ENCODE results near the gene PDCD1.

PDCD1 gene

GRCh38 chr2:241853651-241854341 is 4.9 kb downstream of the PDCD1 start:
- peak overlapping the region in 5 of 11 experiments; percentile 23 to 45 (median 26); a peak in 6 of 22 replicates for H3K27ac ChIP-seq
- no peaks in the 10 kb centered on the region; a peak in 1 of 22 replicates for H3K27me3 ChIP-seq
- H3K4me2 ChIP-seq, result peak overlapping the region; percentile 86 to 100 (median 99)
- H3K4me3 ChIP-seq, result no peak overlapping the region
- H3K36me3 ChIP-seq, result peaks cover 0 to 28% (median 0%) of the 10 kb centered on the region in 11 experiments; a peak in 5 of 22 replicates
- H4K20me1 ChIP-seq, result peaks cover 0 to 45% (median 0%) of the 10 kb centered on the region in 11 experiments; a peak in 7 of 22 replicates
- peaks cover 54 to 71% (median 60%) of the 10 kb centered on the region in 10 experiments for H3K4me1 ChIP-seq
- no peak for TF ChIP-seq Cebpa-rat (IDR thresholded peaks at IDR 0.05)
- no peaks in the 10 kb centered on the region for H3K9me3 ChIP-seq (replicated peaks in 1 of 11)
- peak overlapping the region in 8 of 11 experiments; percentile 7 to 97 (median 56); a peak in 7 of 22 replicates for H3K9ac ChIP-seq

DNA sequence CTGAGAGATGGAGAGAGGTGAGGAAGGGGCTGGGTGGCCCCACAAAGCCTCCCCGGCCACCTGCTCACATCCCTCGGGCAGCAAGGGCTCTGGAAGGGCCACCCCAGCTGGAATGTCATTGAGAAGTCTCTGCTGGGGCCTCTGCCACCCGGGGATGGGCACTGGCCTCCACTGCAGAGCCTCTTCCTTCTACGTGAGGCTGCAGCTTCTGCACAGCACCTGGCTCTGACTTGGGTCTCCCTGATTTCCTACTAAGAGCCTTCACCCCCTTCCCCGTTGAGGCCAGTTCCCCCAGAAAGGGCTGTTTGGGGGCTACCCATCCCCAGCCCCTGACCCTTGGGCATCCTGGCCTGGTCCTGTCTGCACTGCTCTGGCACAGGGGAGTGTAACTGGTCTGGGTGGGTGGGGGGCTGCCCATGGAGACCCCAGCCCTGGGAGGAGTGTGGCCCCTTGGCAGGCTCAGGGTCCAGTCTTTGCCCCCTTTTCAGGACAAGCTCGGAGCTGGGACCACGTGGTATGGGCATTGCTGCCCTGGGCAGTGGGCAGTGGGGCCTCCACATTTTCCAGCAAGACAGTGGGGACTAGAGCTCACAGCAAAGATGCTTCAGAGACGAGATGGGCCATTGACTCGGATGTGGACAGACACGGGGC is 5.6 kb downstream of the PDCD1 start:
- Histone ChIP-seq H3K4me2 (peak overlapping the region in 9 of 11 experiments; percentile 86 to 100 (median 99); a peak in 14 of 22 replicates), H4K20me1 (peaks cover 0 to 45% (median 0%) of the 10 kb centered on the region in 11 experiments; a peak in 7 of 22 replicates), H3K9me3 (replicated peaks in 1 of 11) (no peaks in the 10 kb centered on the region), H3K27me3 (no peaks in the 10 kb centered on the region), H3K4me1 (peaks cover 47 to 64% (median 53%) of the 10 kb centered on the region in 10 experiments), H3K9ac (no peak overlapping the region), H3K27ac (peak overlapping the region in 2 of 11 experiments; percentile 26 to 40; a peak in 1 of 22 replicates), H3K36me3 (peaks cover 0 to 28% (median 0%) of the 10 kb centered on the region in 11 experiments; a peak in 5 of 22 replicates), H3K4me3 (no peak overlapping the region)
- no peak for TF ChIP-seq Cebpa-rat (IDR thresholded peaks at IDR 0.05)

DNA sequence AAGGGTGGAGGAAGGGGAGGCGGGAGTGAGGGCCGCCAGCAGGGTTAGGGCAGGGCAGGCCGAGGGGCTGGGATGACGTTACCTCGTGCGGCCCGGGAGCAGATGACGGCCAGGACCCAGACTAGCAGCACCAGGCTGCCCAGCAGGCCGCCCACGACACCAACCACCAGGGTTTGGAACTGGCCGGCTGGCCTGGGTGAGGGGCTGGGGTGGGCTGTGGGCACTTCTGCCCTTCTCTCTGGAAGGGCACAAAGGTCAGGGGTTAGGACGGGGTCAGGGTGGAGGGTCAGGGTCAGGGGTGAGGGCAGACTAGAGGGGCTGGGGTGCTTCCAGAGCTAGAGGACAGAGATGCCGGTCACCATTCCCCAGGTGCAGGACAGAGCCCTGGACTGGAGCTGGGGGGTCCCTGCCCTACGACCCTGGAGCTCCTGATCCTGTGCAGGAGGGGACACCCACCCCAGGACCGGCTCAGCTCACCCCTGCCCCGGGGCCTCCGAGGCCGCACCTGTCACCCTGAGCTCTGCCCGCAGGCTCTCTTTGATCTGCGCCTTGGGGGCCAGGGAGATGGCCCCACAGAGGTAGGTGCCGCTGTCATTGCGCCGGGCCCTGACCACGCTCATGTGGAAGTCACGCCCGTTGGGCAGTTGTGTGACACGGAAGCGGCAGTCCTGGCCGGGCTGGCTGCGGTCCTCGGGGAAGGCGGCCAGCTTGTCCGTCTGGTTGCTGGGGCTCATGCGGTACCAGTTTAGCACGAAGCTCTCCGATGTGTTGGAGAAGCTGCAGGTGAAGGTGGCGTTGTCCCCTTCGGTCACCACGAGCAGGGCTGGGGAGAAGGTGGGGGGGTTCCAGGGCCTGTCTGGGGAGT is 6.3 kb downstream of the PDCD1 start:
- H3K4me1 ChIP-seq, result peaks cover 39 to 57% (median 45%) of the 10 kb centered on the region in 10 experiments
- H3K9ac ChIP-seq, result no peak overlapping the region
- H3K4me3 ChIP-seq, result no peak overlapping the region
- H3K9me3 ChIP-seq (replicated peaks in 1 of 11), result no peaks in the 10 kb centered on the region
- TF ChIP-seq Cebpa-rat (IDR thresholded peaks at IDR 0.05), result no peak
- H3K27me3 ChIP-seq, result no peaks in the 10 kb centered on the region
- peaks cover 0 to 28% (median 0%) of the 10 kb centered on the region in 11 experiments; a peak in 5 of 22 replicates for H3K36me3 ChIP-seq
- H4K20me1 ChIP-seq, result peaks cover 0 to 45% (median 0%) of the 10 kb centered on the region in 11 experiments; a peak in 7 of 22 replicates
- H3K27ac ChIP-seq, result no peak overlapping the region
- no peak overlapping the region for H3K4me2 ChIP-seq

DNA sequence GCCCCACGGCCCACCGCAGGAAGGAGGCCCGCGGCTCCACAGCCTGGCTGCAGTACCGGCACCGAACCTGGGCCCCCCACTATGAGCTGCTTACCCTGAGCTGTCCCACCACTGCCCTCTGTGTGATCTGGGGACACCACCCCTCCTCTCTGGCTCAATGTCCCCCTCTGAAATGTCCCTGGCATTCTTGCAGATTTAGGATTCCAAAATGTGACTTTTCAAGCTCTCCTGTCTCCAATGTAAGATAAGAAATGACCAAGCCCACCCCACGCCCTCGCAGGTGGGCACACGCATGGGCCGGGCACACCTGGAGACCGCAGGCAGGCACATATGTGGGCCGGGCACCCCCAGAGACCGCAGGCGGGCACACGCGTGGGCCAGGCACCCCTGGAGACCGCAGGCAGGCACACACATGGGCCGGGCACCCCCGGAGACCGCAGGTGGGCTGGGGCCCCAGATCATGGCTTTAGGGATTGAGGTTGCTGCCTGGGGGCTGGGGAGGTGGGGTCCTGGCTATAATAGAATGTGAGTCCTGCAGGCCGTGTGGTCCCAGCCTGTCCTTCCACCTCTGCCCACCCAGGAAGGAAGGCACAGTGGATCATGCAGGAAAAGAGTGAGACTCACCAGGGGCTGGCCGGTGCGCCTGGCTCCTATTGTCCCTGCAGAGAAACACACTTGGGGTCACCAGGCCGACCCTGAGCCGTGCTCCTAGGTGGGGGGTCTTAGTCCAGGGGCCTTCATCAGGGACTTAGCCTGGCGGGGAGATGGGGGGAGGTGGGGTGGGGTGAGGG is 7.2 kb downstream of the PDCD1 start:
- Histone ChIP-seq H4K20me1 (peaks cover 0 to 45% (median 0%) of the 10 kb centered on the region in 11 experiments; a peak in 7 of 22 replicates), H3K27ac (no peak overlapping the region), H3K9me3 (replicated peaks in 1 of 11) (no peaks in the 10 kb centered on the region), H3K9ac (no peak overlapping the region), H3K27me3 (no peaks in the 10 kb centered on the region), H3K36me3 (peaks cover 0 to 28% (median 0%) of the 10 kb centered on the region in 11 experiments; a peak in 5 of 22 replicates), H3K4me1 (peaks cover 32 to 48% (median 38%) of the 10 kb centered on the region in 10 experiments), H3K4me3 (no peak overlapping the region), H3K4me2 (0 out of 22 replicates have a peak overlapping the region, but pooled peaks of 1 of the 11 experiments have one; percentile 3)
- TF ChIP-seq Cebpa-rat (IDR thresholded peaks at IDR 0.05), result no peak

- Histone ChIP-seq H4K20me1 (peaks cover 0 to 45% (median 0%) of the 10 kb centered on the region in 11 experiments; a peak in 7 of 22 replicates), H3K9me3 (replicated peaks in 1 of 11) (no peaks in the 10 kb centered on the region), H3K36me3 (peaks cover 0 to 28% (median 0%) of the 10 kb centered on the region in 11 experiments; a peak in 5 of 22 replicates), H3K4me1 (peaks cover 32 to 47% (median 38%) of the 10 kb centered on the region in 10 experiments), H3K27me3 (no peaks in the 10 kb centered on the region), H3K27ac (0 out of 22 replicates have a peak overlapping the region, but pooled peaks of 1 of the 11 experiments have one; percentile 29), H3K4me3 (no peak overlapping the region), H3K9ac (0 out of 22 replicates have a peak overlapping the region, but pooled peaks of 3 of the 11 experiments have one; percentile 7 to 31 (median 22)), H3K4me2 (peak overlapping the region in 2 of 11 experiments; percentile 3 to 6; a peak in 1 of 22 replicates)
- no peak for TF ChIP-seq Cebpa-rat (IDR thresholded peaks at IDR 0.05)
Measured at GRCh38 chr2:241850544-241851324, 8.0 kb downstream of the PDCD1 start.

DNA sequence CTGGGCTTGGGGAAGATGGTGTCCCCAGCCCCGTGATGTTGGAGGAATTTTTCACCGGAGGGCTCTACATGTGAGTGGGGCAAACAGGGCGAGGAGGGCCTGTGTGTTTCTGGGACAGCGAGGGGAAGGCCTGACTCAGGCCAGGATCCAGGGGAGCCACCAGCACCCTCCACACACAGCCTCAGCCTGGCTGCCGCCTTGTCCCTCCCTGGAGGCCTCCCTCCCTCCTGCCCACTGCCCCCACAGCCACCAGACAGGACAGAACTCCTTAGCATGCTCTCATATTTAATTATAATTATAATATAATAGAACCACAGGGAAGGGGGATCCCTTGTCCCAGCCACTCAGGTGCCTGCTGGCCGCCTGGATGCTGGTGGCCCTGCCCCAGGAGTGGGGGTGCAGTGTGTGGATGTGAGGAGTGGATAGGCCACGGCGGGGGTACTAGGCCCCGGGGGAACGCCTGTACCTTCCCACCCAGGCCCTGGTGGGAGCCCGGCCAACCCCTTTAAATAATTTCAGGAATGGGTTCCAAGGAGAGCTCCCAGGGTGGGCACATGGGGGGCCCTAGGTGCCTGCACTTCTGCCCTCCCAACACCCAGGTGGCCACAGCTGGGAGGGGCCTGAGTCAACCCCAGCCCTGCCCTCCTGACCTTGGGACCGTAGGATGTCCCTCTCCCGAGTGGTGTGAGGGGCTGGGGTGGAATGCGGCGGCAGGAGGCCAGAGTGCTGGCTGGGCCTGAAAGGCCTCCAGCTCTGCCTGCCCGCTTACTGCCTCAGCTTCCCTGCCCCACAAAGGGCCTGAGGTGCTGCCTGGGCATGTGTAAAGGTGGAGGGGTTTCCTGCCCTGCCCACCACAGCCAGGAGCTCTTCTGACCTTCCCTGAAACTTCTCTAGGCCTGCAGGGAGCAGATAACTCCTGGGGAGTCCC is 8.8 kb downstream of the PDCD1 start:
- H3K4me1 ChIP-seq, result peaks cover 32 to 44% (median 38%) of the 10 kb centered on the region in 10 experiments
- no peak overlapping the region for H3K4me2 ChIP-seq
- no peaks in the 10 kb centered on the region for H3K9me3 ChIP-seq (replicated peaks in 1 of 11)
- H3K27me3 ChIP-seq, result 0 out of 22 replicates have a peak, but pooled peaks cover 0 to 2% (median 0%) of the 10 kb centered on the region in 11 experiments
- H3K4me3 ChIP-seq, result no peak overlapping the region
- TF ChIP-seq Cebpa-rat (IDR thresholded peaks at IDR 0.05), result no peak
- H3K36me3 ChIP-seq, result peaks cover 0 to 28% (median 0%) of the 10 kb centered on the region in 11 experiments; a peak in 5 of 22 replicates
- peak overlapping the region in 4 of 11 experiments; percentile 2 to 31 (median 14); a peak in 1 of 22 replicates for H3K9ac ChIP-seq
- H4K20me1 ChIP-seq, result peaks cover 0 to 39% (median 0%) of the 10 kb centered on the region in 11 experiments; a peak in 7 of 22 replicates
- H3K27ac ChIP-seq, result 0 out of 22 replicates have a peak overlapping the region, but pooled peaks of 2 of the 11 experiments have one; percentile 18 to 29
